SK-MEL-5 (cell line): ENCODE data around the gene HSD3B2. TPM values are rescaled to one million over a fixed set of nuclear protein-coding genes. Genes with fewer than 3 reads are reported as not detected.

Experiments used
- DNase-seq: peaks from one replicate; pipeline ENCODE4 v3.0.0-alpha.2; 2016; ENCODE audit warnings: low read depth, low spot score
- in situ Hi-C: cut with HindIII; loops from 2 replicates; pipeline ENCODE4 v1.10.0; 2016; ENCODE audit warnings: low sequenced_read_pairs, high pct_unique_total_duplicates, low pct_unique_long_range_greater_than_20kb
- total RNA-seq: library from RNA; depleted of rRNA; stranded (reverse); fragments of >200 nt; shearing (Covaris generic); gene quantifications from 2 replicates; pipeline ENCODE4 v1.2.3, GENCODE V29; 2014

Gene HSD3B2
- total RNA-seq, 1 experiment from 2014 or later, result 0.32 TPM

GRCh38 chr1:119388450-119388849 lies 26.5 kb upstream of the HSD3B2 start:
- DNase-seq, result no peak
- in situ Hi-C loops, result no loop called here

GRCh38 chr1:119390526-119390925 lies 24.4 kb upstream of the HSD3B2 start:
- in situ Hi-C loops, result no loop called here
- DNase-seq, result no peak

- no peak for DNase-seq
- in situ Hi-C loops, result no loop called here
These were observed 23.2 kb upstream of the HSD3B2 start for GRCh38 chr1:119391749-119392148.

DNA sequence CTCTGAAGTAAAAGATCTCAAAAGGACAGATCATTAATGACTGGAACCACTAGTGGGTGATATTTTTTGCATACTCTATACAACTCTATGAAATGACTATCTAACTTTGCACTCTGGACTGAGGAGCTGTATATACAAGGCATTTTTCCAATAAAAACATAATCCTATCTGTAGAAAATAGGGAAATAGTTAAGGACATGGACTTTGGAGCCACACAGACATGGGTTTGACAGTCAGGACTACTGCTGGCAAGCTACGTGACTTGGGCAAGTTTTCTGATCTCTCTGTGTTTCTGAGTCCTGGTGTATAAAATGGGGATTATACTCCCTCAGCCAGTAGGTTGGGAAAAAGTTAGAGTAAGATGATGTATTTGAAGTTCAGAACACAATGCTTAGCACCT lies 20.9 kb upstream of the HSD3B2 start:
- no peak for DNase-seq
- in situ Hi-C loops, result no loop called here

GRCh38 chr1:119396982-119397381 lies 18.0 kb upstream of the HSD3B2 start:
- no peak for DNase-seq
- in situ Hi-C loops, result no loop called here

DNA sequence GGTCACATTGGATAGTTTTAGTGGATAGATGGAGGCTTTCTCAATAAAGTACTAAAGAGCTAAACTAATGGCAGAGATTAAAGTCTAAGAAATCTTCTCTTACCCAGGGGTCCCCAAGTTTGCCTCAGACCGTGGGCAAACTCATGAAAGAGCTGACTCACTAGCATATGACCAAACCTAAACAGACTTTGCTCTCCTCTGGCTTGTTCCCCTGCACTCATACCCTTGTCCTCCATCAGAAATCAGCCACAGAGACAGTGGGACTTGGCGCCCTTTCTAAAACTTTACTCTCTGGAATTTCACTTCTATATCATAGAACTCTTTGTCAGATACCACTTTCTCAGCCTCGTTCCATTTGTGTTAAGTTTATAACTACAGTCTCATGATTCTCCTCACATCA lies 17.0 kb upstream of the HSD3B2 start:
- in situ Hi-C loops, result no loop called here
- DNase-seq, result no peak

DNA sequence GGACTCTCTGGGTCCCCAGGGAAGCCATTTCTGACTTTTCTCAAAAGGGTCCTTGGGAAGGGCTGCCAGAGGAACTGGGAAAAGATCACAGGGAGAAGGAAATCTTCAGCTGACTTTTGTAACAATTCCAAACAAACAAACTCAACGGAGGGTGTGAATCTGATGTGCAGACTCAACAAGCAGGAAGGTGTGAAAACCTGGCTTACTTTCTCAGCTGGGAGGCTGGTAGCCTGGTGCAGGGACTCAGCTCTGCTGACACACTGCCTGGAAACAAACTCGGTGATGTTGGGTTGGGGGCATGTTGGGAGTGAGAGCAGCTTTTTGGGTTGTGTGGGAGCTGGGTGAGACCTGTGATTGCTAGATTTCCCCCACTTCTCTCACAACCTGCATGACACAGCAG lies 10.2 kb upstream of the HSD3B2 start:
- in situ Hi-C loops, result no loop called here
- DNase-seq, result no peak

DNA sequence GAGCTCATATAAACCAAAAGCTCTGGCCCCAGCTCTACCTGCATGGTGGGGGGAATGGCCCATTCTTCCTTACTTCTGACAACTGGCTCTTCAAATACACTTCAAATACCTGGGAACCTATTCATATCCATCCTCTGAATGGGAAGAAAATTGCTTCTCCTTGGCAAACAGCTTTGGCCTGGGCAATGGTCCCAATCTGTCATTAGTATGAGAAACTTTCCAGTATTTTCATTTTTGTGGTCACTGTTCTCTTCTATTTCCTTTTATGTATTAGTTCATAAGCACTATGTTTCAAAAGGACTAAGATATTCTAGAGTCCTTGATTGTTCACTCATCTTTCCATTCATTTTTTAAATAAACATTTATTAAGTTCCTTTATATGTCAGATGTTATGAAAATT lies 5.2 kb upstream of the HSD3B2 start:
- in situ Hi-C loops, result no loop called here
- DNase-seq, result no peak

DNA sequence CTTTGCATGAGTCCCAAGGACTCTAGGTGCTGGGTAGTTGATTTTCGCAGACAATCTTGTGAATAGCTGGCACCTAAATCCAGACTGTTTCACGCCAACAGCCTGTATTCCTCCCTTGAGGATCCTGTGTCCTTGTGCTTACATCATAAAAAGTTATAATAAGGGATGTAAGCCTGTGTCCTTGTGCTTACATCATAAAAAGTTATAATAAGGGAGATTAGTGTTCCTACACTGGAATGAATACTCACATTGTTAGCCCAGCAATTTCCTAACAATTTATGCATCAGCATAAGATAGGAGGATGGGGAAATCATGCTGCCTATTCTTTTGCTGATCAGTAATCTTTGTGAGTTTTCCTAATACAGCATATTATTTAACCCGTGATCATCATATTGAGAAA lies 4.0 kb upstream of the HSD3B2 start:
- DNase-seq, result peak; percentile 79
- in situ Hi-C loops, result no loop called here

GRCh38 chr1:119416006-119416640 lies 1.2 kb downstream of the HSD3B2 start:
- in situ Hi-C loops, result no loop called here
- no peak for DNase-seq

GRCh38 chr1:119419109-119419508 lies 4.2 kb downstream of the HSD3B2 start:
- in situ Hi-C loops, result no loop called here
- DNase-seq, result no peak

- in situ Hi-C loops, result no loop called here
- no peak for DNase-seq
These were observed 5.7 kb downstream of the HSD3B2 start for GRCh38 chr1:119420638-119421037.

DNA sequence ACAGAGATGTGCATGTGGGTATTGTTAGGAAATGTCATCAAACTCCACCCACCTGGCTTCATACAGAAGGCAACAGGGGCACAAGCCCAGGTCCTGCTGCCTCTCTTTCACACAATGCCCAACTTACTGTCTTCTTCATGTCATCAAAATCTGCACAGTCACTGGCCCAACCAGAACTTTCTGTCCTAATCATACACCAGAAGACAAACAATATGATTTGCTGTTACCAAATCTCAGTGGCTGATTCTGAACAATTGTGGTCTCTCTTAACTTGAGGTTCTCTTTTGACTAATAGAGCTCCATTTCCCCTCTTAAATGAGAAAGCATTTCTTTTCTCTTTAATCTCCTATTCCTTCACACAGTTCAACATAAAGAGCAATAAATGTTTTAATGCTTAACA lies 7.7 kb downstream of the HSD3B2 start:
- no peak for DNase-seq
- in situ Hi-C loops, result no loop called here

DNA sequence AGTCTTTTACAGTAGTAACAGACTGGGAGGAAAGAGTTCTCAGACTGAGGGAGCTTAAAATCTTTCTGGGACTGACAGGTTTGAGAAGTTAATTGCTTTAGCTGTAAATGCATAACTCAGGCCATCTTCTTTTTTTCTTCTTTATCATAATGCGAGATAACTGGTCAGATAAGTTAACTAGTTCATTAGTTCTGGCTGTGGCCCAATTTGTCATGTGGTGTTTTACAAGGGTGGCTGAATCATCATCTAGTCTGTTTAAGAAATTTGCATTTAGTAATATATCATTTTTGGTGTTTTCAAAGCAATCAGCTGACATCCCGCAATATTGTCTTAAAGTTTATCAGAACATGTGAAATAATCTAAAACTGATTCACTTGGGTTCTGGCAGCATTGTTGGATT lies 14.0 kb downstream of the HSD3B2 start:
- in situ Hi-C loops, result no loop called here
- DNase-seq, result no peak

DNA sequence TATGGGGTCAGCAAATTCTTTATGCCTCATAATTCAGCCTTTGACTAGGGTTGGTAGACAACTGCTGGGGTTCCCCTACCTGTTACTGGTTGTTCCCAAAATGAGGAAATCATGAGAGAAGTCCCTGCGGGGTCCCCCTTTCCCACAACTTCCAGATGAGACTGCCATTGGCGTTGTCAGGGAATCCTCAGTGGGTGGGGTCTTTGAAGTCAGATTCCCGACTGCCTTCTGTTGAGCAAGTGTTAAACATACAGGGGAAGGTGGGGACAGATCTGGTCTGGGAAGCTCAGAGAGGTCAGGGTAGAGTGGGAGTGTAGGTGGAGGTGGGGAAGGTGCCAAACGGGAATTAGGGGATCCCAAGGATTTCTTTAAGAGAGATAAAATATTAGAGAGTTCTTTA lies 14.7 kb downstream of the HSD3B2 start:
- in situ Hi-C loops, result no loop called here
- no peak for DNase-seq

DNA sequence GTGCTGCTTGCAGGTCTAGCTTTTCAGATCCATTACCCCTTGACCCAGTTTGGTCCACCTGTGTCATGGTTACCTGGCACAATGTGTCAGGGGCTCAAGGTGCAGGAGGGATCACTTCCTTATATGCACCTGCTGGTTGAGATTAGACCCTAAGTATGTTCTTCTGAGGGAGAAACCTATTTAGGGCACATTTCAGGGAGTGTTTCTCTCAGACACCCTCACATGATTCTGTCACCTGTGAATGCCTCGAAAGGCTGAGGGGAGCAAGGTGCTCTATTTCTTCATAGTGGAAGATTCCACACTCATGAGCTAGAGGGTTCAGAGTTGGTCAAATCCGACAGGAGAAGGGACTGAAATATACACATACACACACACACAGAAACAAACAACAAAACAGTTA lies 15.5 kb downstream of the HSD3B2 start:
- in situ Hi-C loops, result no loop called here
- DNase-seq, result no peak

- in situ Hi-C loops, result no loop called here
- DNase-seq, result no peak
These were observed 16.9 kb downstream of the HSD3B2 start for GRCh38 chr1:119431836-119432235.

GRCh38 chr1:119435052-119435451 lies 20.1 kb downstream of the HSD3B2 start:
- in situ Hi-C loops, result no loop called here
- DNase-seq, result no peak

GRCh38 chr1:119438761-119439160 lies 23.8 kb downstream of the HSD3B2 start:
- in situ Hi-C loops, result no loop called here
- DNase-seq, result no peak

DNA sequence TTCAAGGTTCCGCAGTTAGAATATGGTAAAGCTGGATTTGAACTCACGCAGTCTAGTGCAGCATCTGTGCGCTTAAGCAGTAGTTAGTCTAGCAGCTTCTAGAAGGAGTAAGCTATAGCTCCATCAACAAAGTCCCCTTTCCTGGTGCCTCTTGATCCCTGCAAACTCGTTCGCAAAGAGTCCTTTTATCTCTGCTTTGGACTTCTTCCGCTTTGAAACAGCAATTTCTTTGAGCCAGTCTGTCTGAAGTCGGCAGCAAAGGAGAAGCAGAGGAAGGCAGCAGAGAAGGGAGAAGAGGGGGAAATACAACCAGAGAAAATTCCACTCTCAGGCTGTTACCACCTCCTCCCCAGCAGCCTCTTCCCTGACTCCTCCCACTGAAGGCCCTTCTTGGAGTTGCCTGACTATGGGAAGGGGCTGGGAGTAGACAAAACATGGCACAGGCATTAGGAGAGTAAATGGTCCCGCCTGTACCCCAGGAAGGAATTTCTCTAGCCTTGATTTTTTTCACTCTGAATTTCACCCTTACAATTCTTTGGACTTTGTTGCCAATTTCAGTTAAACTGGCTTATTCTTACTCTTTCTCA lies 25.9 kb downstream of the HSD3B2 start:
- in situ Hi-C loops, result no loop called here

More for the DNA sequence above, 25.9 kb downstream of the HSD3B2 start:
- peak; percentile 4 for DNase-seq
